ENCODE measurements around the gene GGN. TPM values are rescaled to one million over a fixed set of nuclear protein-coding genes. Genes with fewer than 3 reads are reported as not detected.
A peak's percentile ranks its signal among the peaks of the same experiment; 100 is the strongest.
"Not testable (repeated sequence)": the region's sequence is repeated elsewhere in the genome, so short reads cannot be mapped to it uniquely, and the experiment has no call there.

GGN gene
- 0.71 TPM in 1 of 2 replicates, not detected in the other for total RNA-seq

GRCh38 chr19:38387550-38388348, at the start of gene GGN:
TSS of gene GGN (minus strand) at chr19:38388034. CDS start at chr19:38387261, 773 bp downstream.
- Mint-ChIP-seq H3K4me3 (ENCODE audit: low read depth) (peak within 1 kb of the TSS; percentile 85), H3K27me3 (ENCODE audit: low read depth) (peaks cover 21% of the 10 kb centered on the region), H3K27ac (peak within 1 kb of the TSS; percentile 54), H3K9me3 (no peaks in the 10 kb centered on the region), H3K4me1 (ENCODE audit: low read depth) (peaks cover 11% of the 10 kb centered on the region), H3K36me3 (ENCODE audit: low read depth) (peaks cover 23% of the 10 kb centered on the region)
- peak; percentile 77 for DNase-seq (ENCODE audit: low spot score)
- intact Hi-C loops (cut with micrococcal nuclease) = loop anchor here (1.0 to 5.0 kb wide), 3 partner anchors 13 to 155 kb away; partner anchors contain the start of genes CATSPERG and PSMD8

- Mint-ChIP-seq H3K9me3 (no peaks in the 10 kb centered on the region), H3K27me3 (ENCODE audit: low read depth) (peaks cover 4% of the 10 kb centered on the region), H3K27ac (no peak overlapping the region), H3K4me3 (ENCODE audit: low read depth) (no peak overlapping the region), H3K36me3 (ENCODE audit: low read depth) (no peaks in the 10 kb centered on the region), H3K4me1 (ENCODE audit: low read depth) (peaks cover 16% of the 10 kb centered on the region)
- intact Hi-C loops (cut with micrococcal nuclease) = no loop called here
- DNase-seq (ENCODE audit: low spot score) = no peak
Observed at GRCh38 chr19:38437295-38437694, 49.5 kb upstream of the GGN start.

- intact Hi-C loops (cut with micrococcal nuclease) = no loop called here
- peaks cover 4% of the 10 kb centered on the region for H3K27me3 Mint-ChIP-seq (ENCODE audit: low read depth)
Observed at GRCh38 chr19:38434549-38435051, 46.8 kb upstream of the GGN start.

GRCh38 chr19:38433268-38433733, 45.5 kb upstream of the GGN start, which contains the start of gene RYR1:
TSS of gene RYR1 (plus strand) at chr19:38433691. CDS start at chr19:38433830, 139 bp downstream.
- Mint-ChIP-seq H3K27ac (no peak within 1 kb of the TSS), H3K36me3 (ENCODE audit: low read depth) (no peaks in the 10 kb centered on the region), H3K4me1 (ENCODE audit: low read depth) (peaks cover 23% of the 10 kb centered on the region), H3K27me3 (ENCODE audit: low read depth) (peaks cover 4% of the 10 kb centered on the region), H3K4me3 (ENCODE audit: low read depth) (peak within 1 kb of the TSS; percentile 79), H3K9me3 (no peaks in the 10 kb centered on the region)
- peak; percentile 60 for DNase-seq (ENCODE audit: low spot score)
- intact Hi-C loops (cut with micrococcal nuclease) = no loop called here

More at GRCh38 chr19:38434549-38435051, 46.8 kb upstream of the GGN start:
- no peak for DNase-seq (ENCODE audit: low spot score)
- peak overlapping the region; percentile 79 for H3K4me3 Mint-ChIP-seq (ENCODE audit: low read depth)
- peaks cover 14% of the 10 kb centered on the region for H3K4me1 Mint-ChIP-seq (ENCODE audit: low read depth)
- H3K36me3 Mint-ChIP-seq (ENCODE audit: low read depth) = no peaks in the 10 kb centered on the region
- no peaks in the 10 kb centered on the region for H3K9me3 Mint-ChIP-seq
- H3K27ac Mint-ChIP-seq = no peak overlapping the region

GRCh38 chr19:38430931-38431330, 43.1 kb upstream of the GGN start:
- no peaks in the 10 kb centered on the region for H3K9me3 Mint-ChIP-seq
- peaks cover 2% of the 10 kb centered on the region for H3K27me3 Mint-ChIP-seq (ENCODE audit: low read depth)
- peaks cover 3% of the 10 kb centered on the region for H3K36me3 Mint-ChIP-seq (ENCODE audit: low read depth)
- no peak for DNase-seq (ENCODE audit: low spot score)
- peaks cover 35% of the 10 kb centered on the region for H3K4me1 Mint-ChIP-seq (ENCODE audit: low read depth)
- no peak overlapping the region for H3K4me3 Mint-ChIP-seq (ENCODE audit: low read depth)
- intact Hi-C loops (cut with micrococcal nuclease) = no loop called here
- no peak overlapping the region for H3K27ac Mint-ChIP-seq

GRCh38 chr19:38429811-38430156, 42.0 kb upstream of the GGN start:
- intact Hi-C loops (cut with micrococcal nuclease) = loop anchor here (5.0 kb wide), 2 partner anchors 78 to 188 kb away; partner anchors contain the start of genes EIF3K and MAP4K1
- peaks cover 37% of the 10 kb centered on the region for H3K4me1 Mint-ChIP-seq (ENCODE audit: low read depth)
- H3K9me3 Mint-ChIP-seq = no peaks in the 10 kb centered on the region
- peaks cover 3% of the 10 kb centered on the region for H3K36me3 Mint-ChIP-seq (ENCODE audit: low read depth)
- peaks cover 2% of the 10 kb centered on the region for H3K27me3 Mint-ChIP-seq (ENCODE audit: low read depth)
- no peak for DNase-seq (ENCODE audit: low spot score)
- H3K27ac Mint-ChIP-seq = peak overlapping the region; percentile 98
- no peak overlapping the region for H3K4me3 Mint-ChIP-seq (ENCODE audit: low read depth)

- H3K9me3 Mint-ChIP-seq = no peaks in the 10 kb centered on the region
- peaks cover 3% of the 10 kb centered on the region for H3K36me3 Mint-ChIP-seq (ENCODE audit: low read depth)
- H3K4me1 Mint-ChIP-seq (ENCODE audit: low read depth) = peaks cover 35% of the 10 kb centered on the region
- peak overlapping the region; percentile 34 for H3K4me3 Mint-ChIP-seq (ENCODE audit: low read depth)
- H3K27me3 Mint-ChIP-seq (ENCODE audit: low read depth) = peaks cover under 1% of the 10 kb centered on the region
- DNase-seq (ENCODE audit: low spot score) = peak; percentile 21
- H3K27ac Mint-ChIP-seq = peak overlapping the region; percentile 98
- intact Hi-C loops (cut with micrococcal nuclease) = loop anchor here (5.0 kb wide), 2 partner anchors 78 to 188 kb away; partner anchors contain the start of genes EIF3K and MAP4K1
Observed at GRCh38 chr19:38429055-38429810, 41.4 kb upstream of the GGN start.

GRCh38 chr19:38427035-38427677, 39.3 kb upstream of the GGN start:
- peak; percentile 48 for DNase-seq (ENCODE audit: low spot score)
- intact Hi-C loops (cut with micrococcal nuclease) = loop anchor here (1.0 to 5.0 kb wide), 3 partner anchors 80 to 190 kb away; partner anchors contain the start of genes EIF3K and MAP4K1
- Mint-ChIP-seq H3K27ac (peak overlapping the region; percentile 95), H3K4me3 (ENCODE audit: low read depth) (peak overlapping the region; percentile 24), H3K4me1 (ENCODE audit: low read depth) (peaks cover 28% of the 10 kb centered on the region)
- H3K9me3 Mint-ChIP-seq; H3K27me3 Mint-ChIP-seq (ENCODE audit: low read depth); H3K36me3 Mint-ChIP-seq (ENCODE audit: low read depth): not testable (repeated sequence)

- DNase-seq (ENCODE audit: low spot score) = peak; percentile 46
- peaks cover 3% of the 10 kb centered on the region for H3K36me3 Mint-ChIP-seq (ENCODE audit: low read depth)
- intact Hi-C loops (cut with micrococcal nuclease) = loop anchor here (5.0 kb wide), 2 partner anchors 81 to 191 kb away; partner anchors contain the start of genes EIF3K and MAP4K1
- peak within 1 kb of the TSS; percentile 75 for H3K4me3 Mint-ChIP-seq (ENCODE audit: low read depth)
- no peaks in the 10 kb centered on the region for H3K27me3 Mint-ChIP-seq (ENCODE audit: low read depth)
- H3K4me1 Mint-ChIP-seq (ENCODE audit: low read depth) = peaks cover 28% of the 10 kb centered on the region
- H3K9me3 Mint-ChIP-seq = no peaks in the 10 kb centered on the region
- peak within 1 kb of the TSS; percentile 95 for H3K27ac Mint-ChIP-seq
Observed at GRCh38 chr19:38425810-38426466, 38.1 kb upstream of the GGN start, which contains the start of gene RASGRP4. TSS of gene RASGRP4 (minus strand) at chr19:38426219. CDS start at chr19:38426091, 128 bp downstream.

GRCh38 chr19:38425222-38425809, 37.5 kb upstream of the GGN start:
- intact Hi-C loops (cut with micrococcal nuclease) = loop anchor here (5.0 kb wide), 2 partner anchors 82 to 192 kb away; partner anchors contain the start of genes EIF3K and MAP4K1
- no peak for DNase-seq (ENCODE audit: low spot score)
- H3K27ac Mint-ChIP-seq = peak overlapping the region; percentile 95
- no peaks in the 10 kb centered on the region for H3K9me3 Mint-ChIP-seq
- H3K4me1 Mint-ChIP-seq (ENCODE audit: low read depth) = peaks cover 28% of the 10 kb centered on the region
- H3K27me3 Mint-ChIP-seq (ENCODE audit: low read depth) = no peaks in the 10 kb centered on the region
- peak overlapping the region; percentile 75 for H3K4me3 Mint-ChIP-seq (ENCODE audit: low read depth)
- H3K36me3 Mint-ChIP-seq (ENCODE audit: low read depth) = peaks cover 3% of the 10 kb centered on the region

GRCh38 chr19:38424272-38424671, 36.4 kb upstream of the GGN start:
- DNase-seq (ENCODE audit: low spot score) = no peak
- Mint-ChIP-seq H3K27me3 (ENCODE audit: low read depth) (no peaks in the 10 kb centered on the region), H3K4me1 (ENCODE audit: low read depth) (peaks cover 22% of the 10 kb centered on the region), H3K9me3 (no peaks in the 10 kb centered on the region), H3K36me3 (ENCODE audit: low read depth) (peaks cover 3% of the 10 kb centered on the region), H3K4me3 (ENCODE audit: low read depth) (no peak overlapping the region), H3K27ac (no peak overlapping the region)
- intact Hi-C loops (cut with micrococcal nuclease) = no loop called here

Measured in activated T-helper 2 cell treated with anti-CD3 and anti-CD28 coated beads, Interferon-gamma antibody, Interleukin-2, Interleukin-4, amounts not matched to agents 10 μg/mL and 5 μg/mL and 100 μg/mL, durations not matched to agents 14 hours and 24 hours and 36 hours (primary cell).